Measurements from ENCODE around the gene NDUFV3.
A peak's percentile ranks its signal among the peaks of the same experiment; 100 is the strongest.
"Not testable (repeated sequence)": the region's sequence is repeated elsewhere in the genome, so short reads cannot be mapped to it uniquely, and the experiment has no call there.

The NDUFV3 gene

DNA sequence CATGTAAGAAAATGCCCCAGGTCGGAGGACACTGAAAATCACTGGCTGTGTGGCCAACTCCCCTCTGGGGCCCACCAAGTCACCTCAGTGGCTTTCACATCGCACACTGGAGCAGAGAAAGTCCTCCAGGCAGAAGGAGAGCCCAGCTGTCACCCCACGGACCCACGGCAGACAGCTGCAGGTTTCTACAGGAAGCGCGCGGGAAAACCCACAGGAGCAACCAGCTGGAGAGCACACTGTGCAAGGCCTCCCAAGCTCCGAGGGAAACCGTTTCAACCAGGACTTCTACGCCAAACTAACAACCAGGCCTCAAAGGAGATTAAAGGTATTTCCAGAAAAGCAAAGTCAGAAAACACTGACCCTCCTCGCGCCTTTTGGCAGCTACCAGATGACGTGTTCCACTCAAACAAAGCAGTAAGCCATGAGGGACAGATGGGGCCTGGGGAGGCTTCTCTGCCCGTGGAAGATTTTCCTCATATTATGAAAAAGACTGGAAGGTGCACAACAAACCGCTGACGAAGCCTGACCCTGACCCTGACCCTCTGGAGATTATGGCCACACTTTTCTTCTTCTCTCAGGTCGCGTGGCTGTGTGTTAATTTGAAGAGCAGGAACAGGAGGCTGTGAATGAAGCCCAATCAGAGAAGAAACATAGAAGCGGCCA lies 34.8 kb upstream of the NDUFV3 start:
- DNase-seq, result no peak

- DNase-seq, result no peak
Observed at GRCh38 chr21:42858957-42859890, 33.9 kb upstream of the NDUFV3 start.

GRCh38 chr21:42859891-42860230 lies 33.2 kb upstream of the NDUFV3 start:
- DNase-seq, result no peak

- DNase-seq, result no peak
Observed at GRCh38 chr21:42860345-42860744, 32.8 kb upstream of the NDUFV3 start.

DNA sequence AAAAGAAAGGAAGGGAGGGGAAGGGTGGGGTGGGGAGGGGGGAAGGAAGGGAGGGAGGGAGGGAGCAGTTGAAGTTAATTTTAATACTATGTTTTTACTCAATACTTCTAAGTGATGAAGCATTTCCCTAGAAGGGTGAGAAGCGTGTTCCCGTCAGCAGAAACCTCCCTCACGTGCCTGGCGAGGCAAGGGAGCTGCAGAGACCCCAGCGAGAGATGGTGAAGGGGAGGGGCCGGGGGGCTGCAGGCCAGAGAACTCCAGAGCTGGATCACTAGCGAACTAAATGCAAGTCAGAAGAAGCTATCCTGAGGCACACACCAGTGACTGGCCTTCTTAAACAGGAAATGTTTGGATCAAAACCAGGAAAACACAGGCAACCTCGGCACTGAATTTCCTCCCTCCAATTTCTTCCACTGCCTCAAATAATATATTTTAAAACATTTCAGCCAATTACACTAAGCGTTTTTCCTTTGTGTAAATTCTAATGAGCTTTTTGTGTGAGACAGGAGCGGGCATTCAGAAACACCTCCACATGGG lies 31.7 kb upstream of the NDUFV3 start:
- no peak for DNase-seq

DNA sequence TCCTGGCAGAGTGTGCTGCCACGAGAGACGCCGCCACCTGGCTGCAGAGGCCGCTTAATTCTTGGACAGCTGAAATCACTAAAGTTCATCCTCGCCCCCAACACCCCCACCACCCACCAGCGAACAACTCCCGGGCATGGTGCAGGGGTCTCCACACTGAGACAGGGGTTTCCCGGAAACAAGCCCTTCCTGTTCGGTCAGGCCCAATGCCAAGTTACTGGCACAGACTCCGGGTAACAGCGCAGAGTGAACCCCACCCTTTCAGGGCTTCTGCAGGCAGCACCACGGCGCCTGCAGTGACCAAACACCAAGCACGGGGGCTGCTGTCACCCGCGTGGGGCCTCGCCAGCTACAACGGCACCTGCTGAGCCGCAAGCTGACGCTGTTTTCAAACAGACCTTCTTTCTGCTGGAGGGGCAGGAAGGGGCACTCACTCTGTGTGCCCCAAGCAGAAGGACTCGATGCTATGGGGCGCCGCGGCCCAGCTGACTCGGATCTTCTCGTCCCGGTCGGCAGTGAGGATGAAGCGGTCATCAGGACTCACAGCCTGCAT lies 31.2 kb upstream of the NDUFV3 start:
- DNase-seq, result no peak

GRCh38 chr21:42862774-42863503 lies 30.2 kb upstream of the NDUFV3 start:
- DNase-seq, result no peak

DNA sequence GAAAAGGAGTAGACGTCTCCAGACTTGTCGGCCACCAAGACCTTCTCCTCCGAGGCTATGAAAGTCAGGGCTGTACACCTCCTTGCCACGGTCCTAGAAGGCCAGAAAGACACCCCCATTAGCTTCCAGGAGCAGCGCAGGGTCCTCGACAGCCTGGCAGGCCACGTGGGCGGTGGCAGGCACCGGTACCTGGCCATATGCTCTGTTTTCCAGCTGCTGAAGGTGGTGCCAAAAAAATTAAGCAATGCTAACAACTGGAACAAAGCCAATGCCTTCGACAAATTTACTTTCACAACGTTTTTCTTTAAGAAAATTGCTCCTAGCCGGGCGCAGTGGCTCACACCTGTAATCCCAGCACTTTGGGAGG lies 29.6 kb upstream of the NDUFV3 start:
- no peak for DNase-seq

GRCh38 chr21:42864286-42864685 lies 28.8 kb upstream of the NDUFV3 start:
- no peak for DNase-seq

DNA sequence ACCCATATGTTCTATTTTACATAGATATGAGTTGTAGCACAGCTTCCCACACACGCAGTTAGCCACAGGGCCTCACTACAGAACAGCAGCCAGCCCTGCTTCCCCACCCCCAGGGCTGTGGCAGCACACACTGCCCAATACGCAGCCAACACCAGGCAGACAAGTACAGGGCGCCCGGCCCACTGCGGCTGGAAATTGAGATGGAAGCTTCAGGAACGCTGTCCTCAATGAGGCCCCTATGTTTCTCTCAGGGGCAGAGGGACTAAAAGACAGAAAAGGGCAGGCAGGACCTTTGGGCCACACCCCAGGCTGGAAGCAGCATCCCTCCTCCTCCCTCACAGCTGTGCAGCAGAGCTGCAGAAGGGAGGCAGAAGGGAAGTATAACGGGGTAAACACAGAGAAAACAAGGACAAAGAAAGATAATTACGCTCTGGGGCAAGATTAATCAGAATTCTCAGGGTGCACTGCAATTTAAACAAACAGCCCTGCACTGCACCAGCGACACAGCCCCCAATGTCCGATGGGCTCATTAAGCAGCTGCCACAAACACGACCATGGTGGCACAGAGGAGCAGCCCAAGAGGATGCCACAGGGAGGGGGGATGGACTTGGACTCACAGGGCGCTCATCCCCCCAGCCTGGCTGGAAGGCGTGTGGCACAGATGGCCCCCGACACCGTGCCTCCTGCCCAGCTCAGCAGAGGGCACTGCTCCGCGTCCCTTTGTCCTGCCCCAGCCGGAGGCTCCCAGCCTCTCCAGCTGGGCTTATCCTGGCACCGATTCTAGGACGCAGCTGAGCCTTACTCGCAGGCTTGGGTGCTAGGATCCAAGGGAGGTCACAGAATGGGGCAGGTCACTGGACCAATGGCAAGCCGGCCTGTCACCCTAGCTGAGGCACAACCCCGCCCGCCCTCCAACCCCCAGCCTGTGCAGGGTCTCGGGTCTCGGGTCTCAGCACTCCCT lies 28.0 kb upstream of the NDUFV3 start:
- no peak for DNase-seq

- DNase-seq, result no peak
Observed at GRCh38 chr21:42865776-42866160, 27.3 kb upstream of the NDUFV3 start.

DNA sequence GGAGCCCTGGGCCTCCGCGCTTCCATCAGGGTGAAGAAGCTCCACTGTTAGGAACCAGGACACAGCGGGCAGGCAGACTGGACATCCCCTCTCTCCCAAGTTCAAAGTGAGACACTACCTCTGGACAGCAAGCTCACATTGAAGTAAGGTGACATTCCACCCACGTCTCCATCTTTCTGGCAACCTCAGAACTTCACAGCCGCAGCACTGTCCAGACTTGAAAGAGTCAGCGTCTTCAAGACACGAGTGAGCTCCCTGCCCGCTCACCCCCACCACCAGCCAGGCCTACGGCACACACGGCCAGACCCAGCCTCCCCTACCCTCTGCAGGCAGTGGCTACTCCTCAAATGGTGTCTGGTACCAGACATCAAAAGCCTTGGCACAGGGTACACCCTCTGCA lies 24.9 kb upstream of the NDUFV3 start:
- no peak for DNase-seq

DNA sequence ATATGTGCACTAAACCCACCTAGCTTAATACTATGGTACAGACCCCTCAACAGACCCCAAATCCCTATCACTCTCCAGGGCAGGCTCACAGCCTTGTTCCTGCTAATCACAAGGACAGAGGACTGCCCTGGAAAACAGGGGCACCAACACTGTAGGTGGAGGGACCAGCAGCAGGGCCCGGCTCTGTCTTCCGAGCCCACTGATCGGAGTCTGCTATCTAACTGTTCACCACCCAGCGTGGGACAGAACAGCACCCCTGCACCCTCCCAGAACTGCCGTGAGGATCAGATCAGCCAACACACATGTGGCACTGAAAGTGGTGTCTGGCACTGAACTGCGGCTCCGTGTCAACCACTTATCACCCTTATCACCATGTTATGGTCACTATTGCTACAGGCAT lies 20.0 kb upstream of the NDUFV3 start:
- no peak for DNase-seq

DNA sequence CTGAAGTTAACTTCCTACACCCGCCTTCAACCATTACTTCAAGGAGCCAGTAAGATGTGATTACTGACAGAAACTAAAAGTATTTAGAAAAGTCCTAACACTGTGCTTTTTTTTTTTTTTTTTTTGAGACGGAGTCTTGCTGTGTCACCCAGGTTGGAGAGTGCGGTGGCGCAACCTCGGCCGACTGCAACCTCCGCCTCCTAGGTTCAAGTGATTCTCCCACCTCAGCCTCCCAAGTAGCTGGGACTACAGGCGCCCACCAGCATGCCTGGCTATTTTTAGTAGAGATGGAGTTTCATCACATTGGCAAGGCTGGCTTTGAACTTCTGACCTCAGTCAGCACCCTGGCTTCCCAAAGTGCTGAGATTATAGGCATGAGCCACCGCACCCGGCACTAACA lies 17.3 kb upstream of the NDUFV3 start:
- DNase-seq, result not testable (repeated sequence)

GRCh38 chr21:42878678-42878992 lies 14.5 kb upstream of the NDUFV3 start:
- peak; percentile 7 to 21 for DNase-seq

GRCh38 chr21:42878993-42879787 lies 13.9 kb upstream of the NDUFV3 start, which contains the start of gene WDR4:
Gene WDR4 (minus strand): TSS chr21:42879539. CDS start chr21:42879495, 44 bp downstream.
- DNase-seq, result peak; percentile 98 to 99

DNA sequence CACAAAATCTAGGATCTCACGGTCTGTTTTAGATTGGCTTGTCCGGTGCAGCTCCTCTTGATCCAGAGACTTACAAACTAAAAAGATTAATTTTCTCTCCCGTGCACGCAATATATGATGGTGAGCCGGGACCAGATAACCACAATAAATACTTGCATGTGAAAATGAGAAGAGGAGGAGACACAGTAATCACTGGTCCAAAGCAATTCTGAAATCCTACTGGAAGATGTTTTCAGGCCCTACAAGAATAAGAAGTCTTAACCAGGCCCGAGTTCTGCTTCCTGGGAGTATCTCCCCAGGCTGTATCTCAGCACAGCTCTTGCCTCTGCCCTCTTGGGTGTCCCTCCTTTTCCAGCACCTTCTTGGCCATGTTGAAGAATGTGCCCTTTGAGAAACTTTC lies 12.8 kb upstream of the NDUFV3 start:
- DNase-seq, result no peak

DNA sequence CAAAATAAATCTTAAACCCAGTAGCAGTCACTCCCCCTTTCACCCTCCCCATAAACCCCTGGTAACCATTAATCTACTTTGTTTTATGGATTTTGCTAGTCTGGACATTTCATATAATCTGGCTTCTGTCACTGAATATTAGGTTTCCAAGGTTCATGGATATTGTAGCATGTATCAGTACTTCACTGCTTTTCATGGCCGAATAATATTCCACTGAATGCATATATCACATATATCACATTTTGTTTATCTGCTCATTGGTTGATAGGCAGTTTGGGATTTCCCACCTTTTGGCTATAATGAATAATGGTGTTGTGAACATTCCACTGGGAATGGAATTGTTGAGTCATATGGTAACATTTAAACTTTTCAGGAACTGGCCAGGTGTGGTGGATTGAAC lies 9.2 kb upstream of the NDUFV3 start:
- DNase-seq, result no peak

DNA sequence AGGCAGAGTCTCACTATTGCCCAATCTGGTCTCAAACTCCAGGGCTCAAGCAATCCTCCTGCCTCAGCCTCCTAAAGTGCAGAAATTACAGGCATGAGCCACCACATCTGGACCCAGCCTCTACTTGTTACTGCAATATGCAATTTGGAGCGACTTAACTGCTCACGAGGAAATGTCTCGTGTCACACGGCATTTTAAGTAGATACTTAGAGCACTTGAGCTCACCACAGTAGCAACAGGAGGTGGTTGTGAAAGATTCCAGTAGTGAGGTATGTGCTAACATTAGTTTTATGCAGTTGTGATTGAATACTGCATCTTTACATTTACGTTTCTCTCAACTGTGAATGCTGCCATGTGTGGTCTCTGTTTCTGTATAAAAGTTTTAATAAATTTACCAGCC lies 5.8 kb upstream of the NDUFV3 start:
- DNase-seq, result no peak

GRCh38 chr21:42892582-42892930 lies 553 bp upstream of the NDUFV3 start:
- DNase-seq, result no peak

DNA sequence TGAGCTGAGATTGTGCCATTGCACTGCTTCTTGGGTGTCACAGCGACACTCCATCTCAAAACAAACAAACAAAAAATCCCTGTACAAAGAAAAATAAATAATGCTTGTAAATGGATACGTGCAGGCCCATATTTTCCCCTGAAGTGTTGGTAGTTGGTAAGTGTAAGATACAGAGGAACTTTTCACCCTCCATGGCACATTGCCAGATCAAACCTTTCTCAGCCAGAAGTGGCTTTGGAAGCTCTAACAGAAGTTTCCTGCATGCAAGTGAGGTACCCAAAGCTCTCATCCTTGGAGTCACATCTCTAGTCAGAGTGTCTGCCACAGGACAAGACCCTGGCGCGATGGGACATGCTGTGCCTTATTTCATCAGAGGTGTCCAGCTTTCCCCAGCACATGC lies 7.3 kb downstream of the NDUFV3 start:
- no peak for DNase-seq
